Breast epithelium (tissue), 3 donors: Measurements from ENCODE around the gene RHEX.
"Not testable (repeated sequence)": the region's sequence is repeated elsewhere in the genome, so short reads cannot be mapped to it uniquely, and the experiment has no call there.

Experiments
- CTCF ChIP-seq, 3 donors: fragments of 450-650 bp; IDR thresholded peaks; one replicate each; pipeline ENCODE4 v1.5.1; 2016 to 2017; ENCODE audit warnings: antibody characterized with exemption in 3 of 3, mild to moderate bottlenecking in 3 of 3, moderate library complexity in 3 of 3
- POLR2A ChIP-seq: fragments of 450-650 bp; IDR thresholded peaks from one replicate; pipeline ENCODE4 v1.6.1; 2016; ENCODE audit warnings: antibody characterized with exemption, mild to moderate bottlenecking, moderate library complexity

- TF ChIP-seq POLR2A; CTCF (IDR thresholded peaks at IDR 0.05): not testable (repeated sequence)
Measured at GRCh38 chr1:206064501-206064900, 11.5 kb downstream of the RHEX start.
